Hematopoietic multipotent progenitor cell (in vitro differentiated cells): ENCODE data around the gene SULT4A1. TPM values are rescaled to one million over a fixed set of nuclear protein-coding genes. Genes with fewer than 3 reads are reported as not detected.
A peak's percentile ranks its signal among the peaks of the same experiment; 100 is the strongest.
"Not testable (repeated sequence)": the region's sequence is repeated elsewhere in the genome, so short reads cannot be mapped to it uniquely, and the experiment has no call there.

Experiments
- DNase-seq, 3 donors: peaks; one replicate each; pipeline ENCODE4 v3.0.0-alpha.2; 2011 to 2015; ENCODE audit warnings: low read depth in 2 of 3, low spot score in 2 of 3
- total RNA-seq: library from RNA; depleted of rRNA; stranded (reverse); fragments of >200 nt; gene quantifications from one replicate; pipeline ENCODE4 v1.2.3, GENCODE V29; 2012

Gene SULT4A1
- total RNA-seq, 1 donor: under 0.01 TPM

GRCh38 chr22:43888740-43889139 lies 26.4 kb upstream of the SULT4A1 start:
- DNase-seq: no peak

GRCh38 chr22:43887391-43887790 lies 25.1 kb upstream of the SULT4A1 start:
- no peak for DNase-seq

GRCh38 chr22:43886231-43886630 lies 23.9 kb upstream of the SULT4A1 start:
- DNase-seq: no peak

DNA sequence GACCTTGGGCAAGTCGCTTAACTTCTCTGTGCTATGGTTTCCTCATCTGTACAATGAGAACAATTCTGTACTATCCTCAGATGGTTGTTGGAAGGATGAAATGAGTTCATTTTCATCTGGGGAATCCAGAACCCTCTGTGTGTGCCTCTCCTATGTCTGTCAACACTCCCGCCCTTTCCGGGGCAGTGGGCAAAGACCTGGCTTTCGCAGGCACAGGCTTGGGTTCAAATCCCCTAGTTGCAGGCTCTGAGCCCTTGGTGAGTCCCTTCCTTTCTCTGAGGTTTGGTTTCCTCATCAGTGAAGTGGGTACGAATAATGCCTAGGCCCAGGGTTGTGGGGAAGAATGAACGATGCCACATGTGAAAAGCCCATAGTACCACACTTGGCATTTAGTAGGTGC lies 23.5 kb upstream of the SULT4A1 start:
- no peak for DNase-seq

DNA sequence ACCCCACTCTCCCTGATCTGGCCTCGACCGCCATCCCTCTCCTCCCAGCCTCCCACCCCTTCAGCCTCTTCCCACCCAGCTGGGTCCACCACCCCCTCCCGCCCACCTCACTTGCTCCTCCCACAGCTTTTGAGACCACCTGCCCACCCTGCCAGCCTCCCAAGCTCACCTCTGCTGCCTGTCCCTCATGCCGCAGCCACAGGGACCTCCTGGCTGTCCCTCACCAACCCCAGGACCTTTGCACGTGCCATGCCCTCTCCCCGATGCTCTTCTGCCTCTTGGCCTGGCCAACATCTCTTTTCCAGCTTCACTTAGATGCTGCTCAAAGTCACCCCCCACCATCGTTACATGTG lies 23.0 kb upstream of the SULT4A1 start:
- DNase-seq: no peak

DNA sequence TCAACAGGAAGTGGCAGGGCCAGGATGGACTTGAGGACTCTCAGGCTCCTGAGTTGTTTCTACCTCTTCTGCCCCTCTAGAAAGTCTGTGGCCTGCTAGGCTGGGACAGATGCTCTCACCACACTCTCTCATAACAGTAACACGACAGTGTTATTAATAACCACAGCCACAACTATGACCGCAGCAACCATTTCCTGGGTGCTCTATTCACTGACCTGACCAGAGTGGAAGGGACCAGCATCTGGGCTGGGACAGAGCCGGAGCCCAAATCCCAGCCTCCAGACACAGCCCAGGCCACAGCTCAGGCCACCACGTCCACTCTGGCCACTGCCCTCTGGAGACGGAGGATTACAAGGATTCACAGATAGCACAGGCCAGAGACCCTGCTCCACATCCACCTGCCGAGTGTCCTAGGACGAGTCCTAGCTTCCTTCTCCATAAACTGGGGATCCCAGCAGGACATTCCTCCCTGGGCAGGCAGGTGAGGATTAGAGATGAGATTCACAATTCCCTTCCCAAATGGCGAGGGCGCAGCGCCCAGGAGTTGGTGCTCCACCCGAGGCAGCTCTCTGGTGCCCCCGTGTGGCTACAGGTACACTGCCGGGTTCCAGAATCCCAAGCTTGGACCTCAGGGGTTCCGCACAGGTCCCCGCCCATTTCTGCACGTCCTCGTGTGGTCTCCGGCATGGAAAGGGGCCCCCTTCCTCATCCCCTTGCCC lies 22.4 kb upstream of the SULT4A1 start:
- DNase-seq: peak; percentile 7 to 52 (median 35)

- DNase-seq: no peak
These were observed 21.6 kb upstream of the SULT4A1 start for GRCh38 chr22:43883719-43884415.

DNA sequence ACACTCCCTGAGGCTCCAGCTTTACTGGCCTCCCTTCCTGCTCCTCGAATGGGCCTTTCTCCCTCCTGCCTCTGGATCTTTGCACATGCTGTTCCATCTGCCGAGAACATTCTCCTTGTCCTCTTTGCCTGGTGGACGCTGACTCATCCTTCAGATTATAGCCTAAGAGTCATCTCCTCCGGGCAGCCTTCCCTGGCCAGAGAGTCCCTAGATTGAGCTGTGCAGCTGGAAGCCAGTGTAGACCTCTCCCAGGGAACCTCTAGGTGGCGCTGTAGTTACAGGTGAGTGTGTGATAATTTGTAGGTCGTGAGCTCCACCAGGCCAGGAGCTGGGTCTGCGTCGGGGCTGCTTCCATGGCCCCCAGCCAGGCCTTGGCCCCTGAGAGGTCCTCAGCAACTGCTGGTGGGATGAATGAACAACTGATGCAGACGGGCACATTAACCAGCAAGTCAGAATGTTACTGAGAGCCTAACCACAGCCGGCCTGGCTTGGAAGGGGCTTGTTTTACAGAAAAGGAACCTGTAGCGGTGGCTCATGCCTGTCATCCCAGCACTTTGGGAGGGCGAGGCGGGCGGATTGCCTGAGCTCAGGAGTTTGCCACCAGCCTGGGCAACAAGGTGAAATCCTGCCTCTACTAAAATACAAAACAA lies 20.8 kb upstream of the SULT4A1 start:
- peak; percentile 6 to 78 (median 63) for DNase-seq

DNA sequence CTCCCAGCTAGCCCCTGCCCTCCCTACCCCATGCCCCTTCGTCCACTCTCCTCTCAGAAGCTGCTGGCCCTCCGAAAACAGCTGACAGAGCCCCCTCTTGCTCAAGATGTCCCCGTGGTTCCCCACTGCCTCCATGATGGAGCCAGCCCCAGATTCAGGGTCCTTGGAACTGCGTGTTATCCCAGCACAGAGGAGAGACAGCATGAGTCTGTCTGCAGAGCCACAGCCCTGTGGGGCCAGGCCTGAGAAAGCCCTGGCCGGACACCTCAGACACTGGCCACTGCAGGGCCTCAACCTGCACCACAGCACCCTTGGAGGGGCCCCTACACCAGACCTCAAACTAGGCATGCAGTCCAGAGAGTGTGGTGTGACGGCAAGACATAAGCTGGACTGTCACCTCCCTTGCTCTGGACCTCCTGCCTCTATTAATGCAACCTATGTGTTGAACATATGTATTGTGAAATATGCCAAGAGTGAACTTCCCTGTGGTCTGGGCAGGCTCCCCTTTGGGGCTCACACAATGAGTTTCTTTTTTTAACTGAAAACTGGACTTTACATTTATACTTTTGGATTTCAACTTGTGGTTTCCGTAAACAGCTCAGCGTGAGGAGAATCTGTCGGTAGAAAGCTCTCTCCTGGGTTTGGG lies 19.9 kb upstream of the SULT4A1 start:
- DNase-seq: no peak

- DNase-seq: no peak
These were observed 19.1 kb upstream of the SULT4A1 start for GRCh38 chr22:43881091-43882061.

GRCh38 chr22:43880541-43880991 lies 18.3 kb upstream of the SULT4A1 start:
- DNase-seq: no peak

DNA sequence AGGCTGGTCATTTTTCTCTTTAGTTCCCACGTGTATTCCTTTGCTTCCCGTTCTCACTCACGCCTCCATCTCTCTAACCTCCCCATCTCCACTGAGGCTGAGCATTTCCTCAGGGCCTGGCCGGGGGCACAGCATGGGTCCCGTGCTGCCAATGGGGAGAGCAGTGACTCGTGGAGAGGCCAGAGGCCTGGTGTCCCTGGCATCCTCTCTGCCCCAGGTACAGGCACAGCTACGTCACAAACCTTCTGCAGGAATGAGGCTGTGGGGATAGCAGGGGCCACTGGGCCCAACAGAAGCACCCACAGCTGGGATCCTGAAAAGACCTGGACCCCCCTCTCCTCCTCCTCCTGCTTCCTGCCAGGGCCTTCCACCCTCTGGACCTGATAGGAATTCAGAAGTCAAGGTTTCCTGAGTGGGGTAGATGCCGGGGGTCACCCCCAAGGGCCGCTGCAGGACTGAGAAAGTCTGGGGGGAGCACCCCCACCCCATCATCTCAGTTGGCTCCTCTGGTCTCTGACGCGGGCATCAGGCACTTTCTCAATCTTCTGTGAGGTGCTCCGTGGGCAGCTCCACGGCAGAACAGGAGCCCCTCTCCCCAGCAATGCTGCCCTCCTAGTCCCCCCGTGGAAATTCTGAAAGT lies 17.7 kb upstream of the SULT4A1 start:
- no peak for DNase-seq

DNA sequence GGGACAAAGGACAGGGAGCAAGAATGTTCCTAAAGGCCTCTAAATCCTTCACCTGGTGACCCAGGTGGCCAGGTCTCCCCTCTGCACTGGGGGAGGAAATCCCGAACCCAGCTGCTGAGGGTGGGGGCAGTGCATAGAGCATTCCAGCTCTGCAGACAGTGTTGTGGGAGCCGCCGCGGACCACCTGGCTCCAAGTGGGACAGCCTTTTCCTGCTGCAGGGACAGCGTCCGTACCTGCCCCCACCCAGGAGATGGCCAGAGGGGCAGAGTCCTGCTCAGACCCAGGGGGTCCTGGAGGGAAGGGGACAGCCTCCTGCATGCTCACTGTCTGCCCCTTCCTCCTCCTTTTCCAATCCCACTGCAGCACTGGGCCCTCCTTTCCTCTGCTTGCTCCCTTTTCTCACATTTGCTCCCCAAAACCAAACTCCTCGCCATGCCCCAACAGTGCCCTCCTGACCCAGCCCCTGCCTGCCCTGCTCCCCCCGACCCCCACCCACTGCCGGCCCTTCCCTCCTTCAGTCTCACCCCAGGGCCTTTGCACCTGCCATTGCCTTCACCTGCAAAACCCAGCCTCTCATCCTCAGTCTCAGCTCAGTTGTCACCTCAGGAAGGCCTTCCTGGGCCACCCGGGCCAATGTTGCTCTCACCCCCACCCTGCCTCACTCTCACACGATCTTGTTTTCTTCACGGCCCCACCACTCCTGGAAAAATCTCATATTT lies 16.7 kb upstream of the SULT4A1 start:
- no peak for DNase-seq

GRCh38 chr22:43878079-43878795 lies 15.9 kb upstream of the SULT4A1 start:
- no peak for DNase-seq

DNA sequence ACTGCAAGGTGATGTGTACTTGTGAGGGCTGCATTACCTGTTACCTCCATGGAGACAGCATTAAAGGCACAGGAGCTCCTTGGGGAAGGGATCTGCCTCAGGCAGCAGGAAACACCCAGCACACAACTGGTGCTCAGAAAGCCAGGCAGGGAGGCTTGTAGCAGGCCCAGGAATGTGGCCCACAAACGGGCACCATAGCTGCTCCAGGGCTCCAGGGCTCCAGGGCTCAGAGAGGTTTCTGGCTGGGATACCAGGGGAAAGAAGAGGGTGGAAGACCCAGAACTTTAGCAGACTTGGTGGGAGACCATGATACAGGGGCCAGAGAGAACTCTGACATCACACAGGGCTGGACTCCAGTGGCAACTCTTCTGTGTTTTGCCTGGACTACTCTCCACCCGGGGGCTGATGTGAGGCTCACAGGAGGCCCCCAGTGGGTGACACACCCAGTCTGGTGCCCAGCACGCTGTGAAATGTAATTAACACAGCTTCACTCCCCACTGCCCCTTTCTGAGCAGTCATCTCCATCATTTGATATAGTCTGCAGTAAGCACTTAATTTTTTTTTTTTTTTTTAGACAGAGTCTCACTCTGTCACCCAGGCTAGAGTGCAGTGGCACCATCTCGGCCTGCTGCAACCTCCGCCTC lies 14.7 kb upstream of the SULT4A1 start:
- DNase-seq: no peak

DNA sequence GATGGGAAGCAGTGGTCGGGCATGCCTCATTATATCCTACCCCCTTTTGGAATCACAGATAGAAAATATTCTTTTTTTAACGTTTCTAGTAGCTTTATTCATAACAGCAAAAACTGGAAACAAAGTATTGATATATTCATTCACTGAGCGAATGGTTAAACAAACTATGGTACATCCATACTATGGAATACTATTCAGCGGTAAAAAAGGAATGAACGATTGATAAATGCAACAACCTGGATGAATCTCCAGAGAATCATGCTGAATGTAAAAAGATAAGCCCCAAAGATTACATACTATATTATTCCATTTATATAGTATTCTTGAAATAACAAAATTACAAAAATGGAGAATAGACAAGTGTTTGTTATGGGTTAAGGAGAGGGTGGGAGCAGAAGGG lies 7.5 kb upstream of the SULT4A1 start:
- no peak for DNase-seq

DNA sequence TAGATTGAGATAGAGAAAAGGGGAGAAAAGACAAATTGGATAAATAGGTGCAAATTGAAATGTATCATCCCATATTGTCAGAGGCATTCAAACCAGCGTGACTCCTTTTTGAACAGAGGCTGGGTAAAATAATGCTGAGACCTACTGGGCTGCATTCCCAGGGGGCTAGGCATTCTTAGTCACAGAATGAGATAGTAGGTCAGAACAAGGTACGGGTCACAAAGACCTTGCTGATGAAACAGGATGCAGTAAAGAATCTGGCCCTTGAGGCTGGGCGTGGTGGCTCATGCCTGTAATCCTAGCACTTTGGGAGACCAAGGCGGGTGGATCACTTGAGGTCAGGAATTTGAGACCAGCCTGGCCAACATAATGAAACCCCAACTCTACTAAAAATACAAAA lies 6.7 kb upstream of the SULT4A1 start:
- DNase-seq: not testable (repeated sequence)
